Mesothelial cell of epicardium (in vitro differentiated cells): ENCODE data around the gene SLC17A7. TPM values are rescaled to one million over a fixed set of nuclear protein-coding genes. Genes with fewer than 3 reads are reported as not detected.

Experiments used
- DNase-seq, 2 experiments: peaks; one replicate each; pipeline ENCODE4 v3.0.0; 2021; ENCODE audit warnings: low spot score in 2 of 2; ENCODE audit not compliant: unreplicated experiment in 2 of 2
- H3K27ac Mint-ChIP-seq: 2 replicates; pipeline ENCODE4 v1.8.0; 2021; ENCODE audit warnings: mixed read lengths
- H3K27me3 Mint-ChIP-seq: 2 replicates; pipeline ENCODE4 v1.8.0; 2021; ENCODE audit warnings: low read depth, mixed read lengths
- H3K36me3 Mint-ChIP-seq: 2 replicates; pipeline ENCODE4 v1.8.0; 2021; ENCODE audit warnings: mixed read lengths
- H3K4me1 Mint-ChIP-seq: 2 replicates; pipeline ENCODE4 v1.8.0; 2021; ENCODE audit warnings: mixed read lengths
- H3K4me3 Mint-ChIP-seq: 2 replicates; pipeline ENCODE4 v1.8.0; 2021; ENCODE audit warnings: mild to moderate bottlenecking, moderate library complexity, mixed read lengths
- H3K9me3 Mint-ChIP-seq: 2 replicates; pipeline ENCODE4 v1.8.0; 2021; ENCODE audit warnings: mixed read lengths
- total RNA-seq: library from RNA; stranded (reverse); gene quantifications from 3 replicates; pipeline ENCODE4 v1.2.1, GENCODE V29; 2021
- TF ChIP-seq, protein P1 (sequence below): fragments of 200-600 bp; sonication (generic); IDR thresholded peaks from one replicate; pipeline ENCODE4 v1.5.0; 2021; ENCODE audit warnings: antibody characterized with exemption; ENCODE audit not compliant: unreplicated experiment

Gene SLC17A7
- total RNA-seq, 1 donor from 2014 or later, result 0.45 TPM

- H3K4me1 Mint-ChIP-seq, result peaks cover 27% of the 10 kb centered on the region
- H3K27ac Mint-ChIP-seq, result no peak overlapping the region
- no peaks in the 10 kb centered on the region for H3K36me3 Mint-ChIP-seq
- H3K27me3 Mint-ChIP-seq, result peaks cover 94% of the 10 kb centered on the region
- TF ChIP-seq, protein P1, sequence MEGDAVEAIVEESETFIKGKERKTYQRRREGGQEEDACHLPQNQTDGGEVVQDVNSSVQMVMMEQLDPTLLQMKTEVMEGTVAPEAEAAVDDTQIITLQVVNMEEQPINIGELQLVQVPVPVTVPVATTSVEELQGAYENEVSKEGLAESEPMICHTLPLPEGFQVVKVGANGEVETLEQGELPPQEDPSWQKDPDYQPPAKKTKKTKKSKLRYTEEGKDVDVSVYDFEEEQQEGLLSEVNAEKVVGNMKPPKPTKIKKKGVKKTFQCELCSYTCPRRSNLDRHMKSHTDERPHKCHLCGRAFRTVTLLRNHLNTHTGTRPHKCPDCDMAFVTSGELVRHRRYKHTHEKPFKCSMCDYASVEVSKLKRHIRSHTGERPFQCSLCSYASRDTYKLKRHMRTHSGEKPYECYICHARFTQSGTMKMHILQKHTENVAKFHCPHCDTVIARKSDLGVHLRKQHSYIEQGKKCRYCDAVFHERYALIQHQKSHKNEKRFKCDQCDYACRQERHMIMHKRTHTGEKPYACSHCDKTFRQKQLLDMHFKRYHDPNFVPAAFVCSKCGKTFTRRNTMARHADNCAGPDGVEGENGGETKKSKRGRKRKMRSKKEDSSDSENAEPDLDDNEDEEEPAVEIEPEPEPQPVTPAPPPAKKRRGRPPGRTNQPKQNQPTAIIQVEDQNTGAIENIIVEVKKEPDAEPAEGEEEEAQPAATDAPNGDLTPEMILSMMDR, result no peak
- peak; percentile 48 to 74 for DNase-seq
- peak overlapping the region; percentile 8 for H3K4me3 Mint-ChIP-seq
- no peaks in the 10 kb centered on the region for H3K9me3 Mint-ChIP-seq
These were observed 20.1 kb downstream of the SLC17A7 start for GRCh38 chr19:49421039-49421877.

- TF ChIP-seq, protein P1, result no peak
- no peaks in the 10 kb centered on the region for H3K36me3 Mint-ChIP-seq
- H3K27me3 Mint-ChIP-seq, result peaks cover 87% of the 10 kb centered on the region
- no peak for DNase-seq
- no peaks in the 10 kb centered on the region for H3K9me3 Mint-ChIP-seq
- no peak overlapping the region for H3K4me3 Mint-ChIP-seq
- no peak overlapping the region for H3K27ac Mint-ChIP-seq
- peaks cover 30% of the 10 kb centered on the region for H3K4me1 Mint-ChIP-seq
These were observed 21.1 kb downstream of the SLC17A7 start for GRCh38 chr19:49420227-49420626.

- Mint-ChIP-seq H3K4me1 (peaks cover 36% of the 10 kb centered on the region), H3K9me3 (no peaks in the 10 kb centered on the region), H3K27me3 (peaks cover 77% of the 10 kb centered on the region), H3K36me3 (no peaks in the 10 kb centered on the region), H3K4me3 (no peak overlapping the region), H3K27ac (no peak overlapping the region)
- TF ChIP-seq, protein P1, result no peak
- DNase-seq, result no peak
These were observed 22.2 kb downstream of the SLC17A7 start for GRCh38 chr19:49419173-49419572.

- no peaks in the 10 kb centered on the region for H3K36me3 Mint-ChIP-seq
- H3K4me1 Mint-ChIP-seq, result peaks cover 38% of the 10 kb centered on the region
- no peaks in the 10 kb centered on the region for H3K9me3 Mint-ChIP-seq
- DNase-seq, result no peak
- H3K4me3 Mint-ChIP-seq, result no peak overlapping the region
- H3K27me3 Mint-ChIP-seq, result peaks cover 70% of the 10 kb centered on the region
- TF ChIP-seq, protein P1, result no peak
- H3K27ac Mint-ChIP-seq, result no peak overlapping the region
These were observed 22.8 kb downstream of the SLC17A7 start for GRCh38 chr19:49418511-49418910.

GRCh38 chr19:49417088-49417487 is 24.2 kb downstream of the SLC17A7 start:
- TF ChIP-seq, protein P1, result no peak
- peaks cover 63% of the 10 kb centered on the region for H3K27me3 Mint-ChIP-seq
- no peak for DNase-seq

More at GRCh38 chr19:49417088-49417487, 24.2 kb downstream of the SLC17A7 start:
- H3K4me1 Mint-ChIP-seq, result peaks cover 46% of the 10 kb centered on the region
- H3K4me3 Mint-ChIP-seq, result no peak overlapping the region
- H3K27ac Mint-ChIP-seq, result no peak overlapping the region
- no peaks in the 10 kb centered on the region for H3K9me3 Mint-ChIP-seq
- no peaks in the 10 kb centered on the region for H3K36me3 Mint-ChIP-seq
